Astrocyte (in vitro differentiated cells and primary cell): ENCODE measurements around the gene ASAP2. TPM values are rescaled to one million over a fixed set of nuclear protein-coding genes. Genes with fewer than 3 reads are reported as not detected.
A peak's percentile ranks its signal among the peaks of the same experiment; 100 is the strongest.

Experiments used
- DNase-seq: peaks from one replicate; pipeline ENCODE4 v3.0.0-alpha.2; 2010; ENCODE audit warnings: low read depth
- FAIRE-seq: peaks from 2 replicates; lab custom pipeline; 2011; peaks lifted over from hg19 to GRCh38; lab: Jason Lieb, UNC
- H2AFZ ChIP-seq: 2 replicates; pipeline ENCODE4 v1.6.0; 2012; ENCODE audit warnings: low read depth, low read length, inconsistent platforms
- H3K27ac ChIP-seq: 2 replicates; pipeline ENCODE4 v1.5.1; 2011; ENCODE audit warnings: low read depth, low read length, inconsistent platforms
- H3K27me3 ChIP-seq: 2 replicates; pipeline ENCODE4 v1.6.0; 2011; ENCODE audit warnings: low read length, inconsistent platforms; ENCODE audit not compliant: insufficient read depth
- H3K36me3 ChIP-seq: 2 replicates; pipeline ENCODE4 v1.5.1; 2011; ENCODE audit warnings: low read length, inconsistent platforms; ENCODE audit not compliant: insufficient read depth
- H3K4me1 ChIP-seq: 2 replicates; pipeline ENCODE4 v1.5.1; 2011; ENCODE audit warnings: low read length, inconsistent platforms; ENCODE audit not compliant: insufficient read depth
- H3K4me2 ChIP-seq: 2 replicates; pipeline ENCODE4 v1.6.0; 2012; ENCODE audit warnings: low read length, inconsistent platforms
- H3K4me3 ChIP-seq: 2 replicates; pipeline ENCODE4 v1.5.1; 2011; ENCODE audit warnings: low read depth, mild to moderate bottlenecking, low read length, inconsistent platforms; ENCODE audit not compliant: insufficient read depth
- H3K79me2 ChIP-seq: 2 replicates; pipeline ENCODE4 v1.6.0; 2012; ENCODE audit warnings: mild to moderate bottlenecking, low read length, inconsistent platforms; ENCODE audit not compliant: insufficient read depth
- H3K9ac ChIP-seq: 2 replicates; pipeline ENCODE4 v1.6.0; 2012; ENCODE audit warnings: mild to moderate bottlenecking, low read length, inconsistent platforms
- H3K9me3 ChIP-seq: 2 replicates; pipeline ENCODE4 v1.5.1; 2012; ENCODE audit warnings: low read depth, mild to moderate bottlenecking, low read length, inconsistent platforms; ENCODE audit not compliant: insufficient read depth
- H4K20me1 ChIP-seq: 2 replicates; pipeline ENCODE4 v1.6.0; 2012; ENCODE audit warnings: low read length, inconsistent platforms; ENCODE audit not compliant: insufficient read depth
- H3K27ac Mint-ChIP-seq: one replicate; pipeline ENCODE4 v1.8.0; 2021; ENCODE audit warnings: mild to moderate bottlenecking, mixed read lengths; ENCODE audit not compliant: unreplicated experiment
- H3K27me3 Mint-ChIP-seq: one replicate; pipeline ENCODE4 v1.8.0; 2021; ENCODE audit warnings: low read depth, mixed read lengths; ENCODE audit not compliant: unreplicated experiment
- H3K36me3 Mint-ChIP-seq: one replicate; pipeline ENCODE4 v1.8.0; 2021; ENCODE audit warnings: low read depth, mixed read lengths; ENCODE audit not compliant: unreplicated experiment
- H3K4me1 Mint-ChIP-seq: one replicate; pipeline ENCODE4 v1.8.0; 2021; ENCODE audit warnings: low read depth, mixed read lengths; ENCODE audit not compliant: unreplicated experiment
- H3K4me3 Mint-ChIP-seq: one replicate; pipeline ENCODE4 v1.8.0; 2021; ENCODE audit warnings: mild to moderate bottlenecking, moderate library complexity, mixed read lengths; ENCODE audit not compliant: unreplicated experiment
- H3K9me3 Mint-ChIP-seq: one replicate; pipeline ENCODE4 v1.8.0; 2021; ENCODE audit warnings: mild to moderate bottlenecking, mixed read lengths; ENCODE audit not compliant: unreplicated experiment
- EZH2 ChIP-seq: IDR thresholded peaks from 2 replicates; pipeline ENCODE4 v1.6.1; 2012; ENCODE audit warnings: mild to moderate bottlenecking, low read length, inconsistent platforms; ENCODE audit not compliant: insufficient read depth
- total RNA-seq: library from RNA; stranded (reverse); gene quantifications from 2 replicates; pipeline ENCODE4 v1.2.1, GENCODE V29; 2021
- TF ChIP-seq, protein P1 (sequence below): IDR thresholded peaks from 2 replicates; pipeline ENCODE4 v1.5.1; 2011; ENCODE audit warnings: low read depth, mild to moderate bottlenecking, inconsistent platforms, low read length, moderate library complexity; ENCODE audit not compliant: insufficient read depth

The ASAP2 gene
- total RNA-seq, 1 donor from 2014 or later: 62.6 TPM

DNA sequence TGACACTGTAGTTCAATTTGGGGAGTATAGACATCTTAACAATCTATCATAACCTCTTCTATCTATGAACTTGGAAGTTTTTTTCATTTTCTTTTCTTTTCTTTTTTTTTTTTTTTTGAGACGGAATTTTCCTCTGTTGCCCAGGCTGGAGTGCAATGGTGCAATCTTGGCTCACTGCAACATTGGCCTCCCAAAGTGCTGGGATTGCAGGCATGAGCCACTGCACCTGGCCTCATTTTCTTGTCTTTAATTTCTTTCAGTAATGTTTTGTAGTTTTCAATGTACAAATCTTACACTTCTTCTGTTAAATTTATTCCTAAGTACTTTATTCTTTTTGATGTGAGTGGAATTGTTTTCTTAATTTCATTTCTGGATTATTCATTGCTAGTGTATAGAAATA lies 14.6 kb downstream of the ASAP2 start:
- DNase-seq (no peak), FAIRE-seq (no peak)
- H3K79me2 ChIP-seq: peaks cover 94% of the 10 kb centered on the region
- H3K27me3 ChIP-seq: no peaks in the 10 kb centered on the region
- H3K4me1 ChIP-seq: peaks cover 14% of the 10 kb centered on the region
- Mint-ChIP-seq H3K27ac (no peak overlapping the region), H3K9me3 (no peaks in the 10 kb centered on the region), H3K4me1 (peaks cover 42% of the 10 kb centered on the region), H3K4me3 (peak overlapping the region; percentile 3), H3K36me3 (peaks cover 11% of the 10 kb centered on the region), H3K27me3 (no peaks in the 10 kb centered on the region)
- no peaks in the 10 kb centered on the region for H3K36me3 ChIP-seq
- peaks cover 74% of the 10 kb centered on the region for H4K20me1 ChIP-seq
- H3K27ac ChIP-seq: no peak overlapping the region
- H3K4me2 ChIP-seq: no peak overlapping the region
- no peaks in the 10 kb centered on the region for H3K9me3 ChIP-seq
- no peak overlapping the region for H3K4me3 ChIP-seq
- H2AFZ ChIP-seq: no peak overlapping the region
- no peak overlapping the region for H3K9ac ChIP-seq
- TF ChIP-seq, protein P1, sequence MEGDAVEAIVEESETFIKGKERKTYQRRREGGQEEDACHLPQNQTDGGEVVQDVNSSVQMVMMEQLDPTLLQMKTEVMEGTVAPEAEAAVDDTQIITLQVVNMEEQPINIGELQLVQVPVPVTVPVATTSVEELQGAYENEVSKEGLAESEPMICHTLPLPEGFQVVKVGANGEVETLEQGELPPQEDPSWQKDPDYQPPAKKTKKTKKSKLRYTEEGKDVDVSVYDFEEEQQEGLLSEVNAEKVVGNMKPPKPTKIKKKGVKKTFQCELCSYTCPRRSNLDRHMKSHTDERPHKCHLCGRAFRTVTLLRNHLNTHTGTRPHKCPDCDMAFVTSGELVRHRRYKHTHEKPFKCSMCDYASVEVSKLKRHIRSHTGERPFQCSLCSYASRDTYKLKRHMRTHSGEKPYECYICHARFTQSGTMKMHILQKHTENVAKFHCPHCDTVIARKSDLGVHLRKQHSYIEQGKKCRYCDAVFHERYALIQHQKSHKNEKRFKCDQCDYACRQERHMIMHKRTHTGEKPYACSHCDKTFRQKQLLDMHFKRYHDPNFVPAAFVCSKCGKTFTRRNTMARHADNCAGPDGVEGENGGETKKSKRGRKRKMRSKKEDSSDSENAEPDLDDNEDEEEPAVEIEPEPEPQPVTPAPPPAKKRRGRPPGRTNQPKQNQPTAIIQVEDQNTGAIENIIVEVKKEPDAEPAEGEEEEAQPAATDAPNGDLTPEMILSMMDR: no peak
- TF ChIP-seq EZH2: no peak

DNA sequence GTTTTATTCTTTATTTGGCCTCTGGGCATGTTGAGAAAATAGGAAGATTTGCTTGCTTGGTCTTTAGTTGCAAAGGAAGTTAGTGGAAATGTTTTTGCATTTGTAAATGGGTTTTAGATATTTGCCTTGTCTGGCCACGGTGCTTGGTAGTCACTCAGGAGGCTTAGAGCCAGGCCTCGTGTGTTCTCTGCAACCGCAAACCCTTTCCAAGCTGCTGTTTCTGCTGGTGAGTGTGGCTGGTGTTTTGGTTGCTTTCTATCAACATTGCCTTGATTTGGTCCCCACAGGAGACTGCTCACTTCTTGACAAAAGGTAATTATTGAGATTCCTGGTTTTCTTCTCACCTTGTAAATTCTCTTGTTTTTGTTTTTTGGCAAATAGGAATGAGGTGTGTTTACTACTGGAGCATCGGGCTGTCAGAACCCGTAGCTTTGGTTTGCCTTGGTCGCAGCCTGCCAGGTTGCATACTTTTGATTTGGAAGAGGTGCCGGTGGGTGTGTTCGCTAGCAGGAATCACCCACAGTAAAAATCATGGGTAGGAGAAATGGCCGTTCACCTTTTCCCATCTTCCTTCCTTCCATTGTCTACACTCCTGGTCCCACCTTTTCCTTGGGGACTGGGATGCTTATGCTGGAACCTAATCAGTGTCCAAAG lies 15.8 kb downstream of the ASAP2 start:
- peaks cover 68% of the 10 kb centered on the region for H4K20me1 ChIP-seq
- Mint-ChIP-seq H3K4me1 (peaks cover 38% of the 10 kb centered on the region), H3K9me3 (no peaks in the 10 kb centered on the region), H3K27ac (no peak overlapping the region), H3K36me3 (peaks cover 9% of the 10 kb centered on the region), H3K27me3 (no peaks in the 10 kb centered on the region), H3K4me3 (no peak overlapping the region)
- H3K4me1 ChIP-seq: peaks cover 19% of the 10 kb centered on the region
- no peak for TF ChIP-seq EZH2
- TF ChIP-seq, protein P1: no peak
- no peak overlapping the region for H3K4me2 ChIP-seq
- H2AFZ ChIP-seq: no peak overlapping the region
- no peak for FAIRE-seq
- no peaks in the 10 kb centered on the region for H3K27me3 ChIP-seq
- H3K79me2 ChIP-seq: peaks cover 97% of the 10 kb centered on the region
- DNase-seq: no peak
- H3K9ac ChIP-seq: no peak overlapping the region
- H3K9me3 ChIP-seq: no peaks in the 10 kb centered on the region
- H3K36me3 ChIP-seq: no peaks in the 10 kb centered on the region
- no peak overlapping the region for H3K4me3 ChIP-seq
- H3K27ac ChIP-seq: no peak overlapping the region

DNA sequence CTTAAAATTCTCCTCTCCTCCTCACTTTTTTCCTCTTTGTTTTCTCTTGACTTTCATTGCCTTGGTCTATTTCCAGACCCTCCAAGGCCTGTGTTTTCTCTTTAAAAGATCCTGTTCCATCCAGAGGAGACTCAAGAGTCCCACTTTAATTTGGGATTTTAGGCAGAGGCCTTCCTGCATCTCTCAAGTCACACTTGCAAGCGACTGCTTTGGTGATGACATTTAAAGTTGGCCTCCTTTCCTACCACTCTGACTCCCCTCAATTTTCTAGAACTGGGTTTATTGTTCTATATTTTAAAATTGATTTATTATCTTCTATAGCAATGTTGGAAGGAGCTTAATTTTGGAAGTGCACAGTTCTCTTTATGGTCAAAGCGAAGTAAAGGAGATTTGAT lies 16.3 kb downstream of the ASAP2 start:
- no peaks in the 10 kb centered on the region for H3K9me3 Mint-ChIP-seq
- no peaks in the 10 kb centered on the region for H3K36me3 ChIP-seq
- no peak for TF ChIP-seq EZH2
- TF ChIP-seq, protein P1: no peak
- H3K9ac ChIP-seq: no peak overlapping the region
- DNase-seq: no peak
- H3K36me3 Mint-ChIP-seq: peaks cover 7% of the 10 kb centered on the region
- peaks cover 35% of the 10 kb centered on the region for H3K4me1 Mint-ChIP-seq
- H3K27ac ChIP-seq: no peak overlapping the region
- H3K4me2 ChIP-seq: no peak overlapping the region
- H3K27ac Mint-ChIP-seq: no peak overlapping the region
- no peak overlapping the region for H3K4me3 Mint-ChIP-seq
- H3K27me3 Mint-ChIP-seq: no peaks in the 10 kb centered on the region
- H3K9me3 ChIP-seq: no peaks in the 10 kb centered on the region
- no peak overlapping the region for H2AFZ ChIP-seq
- H3K27me3 ChIP-seq: no peaks in the 10 kb centered on the region
- no peak overlapping the region for H3K4me3 ChIP-seq
- FAIRE-seq: no peak
- H3K79me2 ChIP-seq: peaks cover 99% of the 10 kb centered on the region
- peaks cover 23% of the 10 kb centered on the region for H3K4me1 ChIP-seq
- peaks cover 66% of the 10 kb centered on the region for H4K20me1 ChIP-seq
